ENCODE measurements around the gene BBOX1. TPM values are rescaled to one million over a fixed set of nuclear protein-coding genes. Genes with fewer than 3 reads are reported as not detected.

BBOX1 gene
- total RNA-seq, 1 donor from 2014 or later = not detected

DNA sequence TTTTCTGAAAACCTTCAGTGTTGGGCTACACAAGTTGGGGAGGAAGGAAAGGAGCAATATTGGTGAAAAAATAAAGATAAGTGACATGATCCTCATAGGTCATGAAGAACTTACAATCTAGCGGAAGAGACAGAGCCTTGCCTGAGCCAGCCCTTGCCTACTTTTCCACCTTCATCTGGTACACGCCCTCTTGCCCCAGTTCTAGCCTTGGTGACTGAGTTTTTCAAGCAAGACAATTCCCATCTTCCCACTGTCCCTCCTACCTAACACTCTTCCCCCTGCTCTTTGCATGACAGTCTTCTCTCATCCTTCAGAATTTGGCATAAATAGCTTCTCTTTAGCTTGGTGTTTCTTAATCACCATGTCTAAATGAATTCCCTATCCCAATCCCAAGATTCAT, 42.6 kb downstream of the BBOX1 start:
- H3K27ac ChIP-seq = no peak overlapping the region
- H3K4me3 ChIP-seq = no peak overlapping the region
- peaks cover 5% of the 10 kb centered on the region for H3F3A ChIP-seq (ENCODE audit: low read depth)
- DNase-seq (ENCODE audit: low spot score) = no peak
- H3K4me1 ChIP-seq = peaks cover 18% of the 10 kb centered on the region
- no peaks in the 10 kb centered on the region for H3K9me3 Mint-ChIP-seq
- H3K27me3 Mint-ChIP-seq (ENCODE audit: insufficient read depth, low read depth) = no peaks in the 10 kb centered on the region
- no peak overlapping the region for H3K9ac ChIP-seq
- H3K9me3 ChIP-seq (ENCODE audit: low read depth) = no peaks in the 10 kb centered on the region
- H3K4me3 Mint-ChIP-seq = no peak overlapping the region
- no peaks in the 10 kb centered on the region for H3K79me2 ChIP-seq (ENCODE audit: low read depth)
- H3K27ac Mint-ChIP-seq = no peak overlapping the region
- no peak overlapping the region for H3K4me2 ChIP-seq
- H3K36me3 ChIP-seq = no peaks in the 10 kb centered on the region
- H3K4me1 Mint-ChIP-seq = peaks cover 21% of the 10 kb centered on the region
- no peak overlapping the region for H2AFZ ChIP-seq (replicated peaks)
- no peaks in the 10 kb centered on the region for H3K27me3 ChIP-seq
- no peaks in the 10 kb centered on the region for H3K36me3 Mint-ChIP-seq
- no peaks in the 10 kb centered on the region for H4K20me1 ChIP-seq (ENCODE audit: low read depth)
- TF ChIP-seq, protein P1, sequence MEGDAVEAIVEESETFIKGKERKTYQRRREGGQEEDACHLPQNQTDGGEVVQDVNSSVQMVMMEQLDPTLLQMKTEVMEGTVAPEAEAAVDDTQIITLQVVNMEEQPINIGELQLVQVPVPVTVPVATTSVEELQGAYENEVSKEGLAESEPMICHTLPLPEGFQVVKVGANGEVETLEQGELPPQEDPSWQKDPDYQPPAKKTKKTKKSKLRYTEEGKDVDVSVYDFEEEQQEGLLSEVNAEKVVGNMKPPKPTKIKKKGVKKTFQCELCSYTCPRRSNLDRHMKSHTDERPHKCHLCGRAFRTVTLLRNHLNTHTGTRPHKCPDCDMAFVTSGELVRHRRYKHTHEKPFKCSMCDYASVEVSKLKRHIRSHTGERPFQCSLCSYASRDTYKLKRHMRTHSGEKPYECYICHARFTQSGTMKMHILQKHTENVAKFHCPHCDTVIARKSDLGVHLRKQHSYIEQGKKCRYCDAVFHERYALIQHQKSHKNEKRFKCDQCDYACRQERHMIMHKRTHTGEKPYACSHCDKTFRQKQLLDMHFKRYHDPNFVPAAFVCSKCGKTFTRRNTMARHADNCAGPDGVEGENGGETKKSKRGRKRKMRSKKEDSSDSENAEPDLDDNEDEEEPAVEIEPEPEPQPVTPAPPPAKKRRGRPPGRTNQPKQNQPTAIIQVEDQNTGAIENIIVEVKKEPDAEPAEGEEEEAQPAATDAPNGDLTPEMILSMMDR (IDR thresholded peaks at IDR 0.05) = no peak
- TF ChIP-seq EZH2 (IDR thresholded peaks at IDR 0.05) (no peak), EZH2phosphoT487 (IDR thresholded peaks at IDR 0.05) (no peak)

- Histone ChIP-seq H2AFZ (replicated peaks) (no peak overlapping the region), H3K4me2 (peak overlapping the region; percentile 33), H3F3A (ENCODE audit: low read depth) (peaks cover 5% of the 10 kb centered on the region), H4K20me1 (ENCODE audit: low read depth) (no peaks in the 10 kb centered on the region), H3K4me3 (no peak overlapping the region), H3K27ac (no peak overlapping the region), H3K36me3 (no peaks in the 10 kb centered on the region), H3K9ac (no peak overlapping the region), H3K79me2 (ENCODE audit: low read depth) (no peaks in the 10 kb centered on the region), H3K4me1 (peaks cover 18% of the 10 kb centered on the region), H3K9me3 (ENCODE audit: low read depth) (no peaks in the 10 kb centered on the region), H3K27me3 (no peaks in the 10 kb centered on the region)
- no peak for TF ChIP-seq EZH2 (IDR thresholded peaks at IDR 0.05)
- no peak for TF ChIP-seq EZH2phosphoT487 (IDR thresholded peaks at IDR 0.05)
- TF ChIP-seq, protein P1 (IDR thresholded peaks at IDR 0.05) = no peak
- no peak for DNase-seq (ENCODE audit: low spot score)
- Mint-ChIP-seq H3K4me1 (peaks cover 21% of the 10 kb centered on the region), H3K27ac (peak overlapping the region; percentile 21), H3K36me3 (no peaks in the 10 kb centered on the region), H3K4me3 (no peak overlapping the region), H3K27me3 (ENCODE audit: insufficient read depth, low read depth) (no peaks in the 10 kb centered on the region), H3K9me3 (no peaks in the 10 kb centered on the region)
Observed at GRCh38 chr11:27083782-27084181, 43.2 kb downstream of the BBOX1 start.

DNA sequence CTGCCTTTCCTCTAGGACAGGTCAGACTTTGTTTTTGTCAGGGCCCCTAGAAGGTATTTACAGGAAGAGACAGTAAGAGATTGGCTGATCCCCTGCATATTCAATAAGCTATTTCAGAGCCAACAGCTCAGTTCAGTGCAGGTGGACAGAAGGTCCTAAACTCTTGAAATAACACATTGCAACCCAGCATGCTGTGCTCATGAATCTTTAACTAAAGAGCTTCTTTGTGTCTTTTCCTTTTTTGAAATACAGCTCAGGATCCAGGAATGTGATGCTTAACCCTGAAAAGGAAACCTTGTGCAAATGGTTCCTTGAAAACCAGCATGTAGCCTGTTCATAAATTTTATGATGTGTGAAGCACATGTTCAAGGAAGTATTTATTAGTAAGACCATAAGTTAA, 43.9 kb downstream of the BBOX1 start:
- Mint-ChIP-seq H3K4me3 (no peak overlapping the region), H3K9me3 (no peaks in the 10 kb centered on the region), H3K27me3 (ENCODE audit: insufficient read depth, low read depth) (no peaks in the 10 kb centered on the region), H3K36me3 (no peaks in the 10 kb centered on the region), H3K27ac (no peak overlapping the region), H3K4me1 (peaks cover 21% of the 10 kb centered on the region)
- Histone ChIP-seq H3K36me3 (no peaks in the 10 kb centered on the region), H3K4me2 (peak overlapping the region; percentile 33), H3K79me2 (ENCODE audit: low read depth) (no peaks in the 10 kb centered on the region), H2AFZ (replicated peaks) (no peak overlapping the region), H3K4me3 (no peak overlapping the region), H3K4me1 (peaks cover 18% of the 10 kb centered on the region), H3K27ac (peak overlapping the region; percentile 17), H4K20me1 (ENCODE audit: low read depth) (no peaks in the 10 kb centered on the region), H3K9ac (no peak overlapping the region), H3F3A (ENCODE audit: low read depth) (peaks cover 5% of the 10 kb centered on the region), H3K27me3 (no peaks in the 10 kb centered on the region), H3K9me3 (ENCODE audit: low read depth) (no peaks in the 10 kb centered on the region)
- peak; percentile 28 for DNase-seq (ENCODE audit: low spot score)
- TF ChIP-seq EZH2 (IDR thresholded peaks at IDR 0.05) (no peak), EZH2phosphoT487 (IDR thresholded peaks at IDR 0.05) (no peak)
- TF ChIP-seq, protein P1 (IDR thresholded peaks at IDR 0.05) = no peak

Data from neural progenitor cell (in vitro differentiated cells).